ENCODE results near the gene UBE2G1. TPM values are rescaled to one million over a fixed set of nuclear protein-coding genes. Genes with fewer than 3 reads are reported as not detected.
A peak's percentile ranks its signal among the peaks of the same experiment; 100 is the strongest.

UBE2G1 gene
- total and polyA plus RNA-seq, 2 of the 13 experiments (the other 11 are each of a cell fraction or from before 2014, with no cell fraction given) = 27.9 to 42.6 TPM

DNA sequence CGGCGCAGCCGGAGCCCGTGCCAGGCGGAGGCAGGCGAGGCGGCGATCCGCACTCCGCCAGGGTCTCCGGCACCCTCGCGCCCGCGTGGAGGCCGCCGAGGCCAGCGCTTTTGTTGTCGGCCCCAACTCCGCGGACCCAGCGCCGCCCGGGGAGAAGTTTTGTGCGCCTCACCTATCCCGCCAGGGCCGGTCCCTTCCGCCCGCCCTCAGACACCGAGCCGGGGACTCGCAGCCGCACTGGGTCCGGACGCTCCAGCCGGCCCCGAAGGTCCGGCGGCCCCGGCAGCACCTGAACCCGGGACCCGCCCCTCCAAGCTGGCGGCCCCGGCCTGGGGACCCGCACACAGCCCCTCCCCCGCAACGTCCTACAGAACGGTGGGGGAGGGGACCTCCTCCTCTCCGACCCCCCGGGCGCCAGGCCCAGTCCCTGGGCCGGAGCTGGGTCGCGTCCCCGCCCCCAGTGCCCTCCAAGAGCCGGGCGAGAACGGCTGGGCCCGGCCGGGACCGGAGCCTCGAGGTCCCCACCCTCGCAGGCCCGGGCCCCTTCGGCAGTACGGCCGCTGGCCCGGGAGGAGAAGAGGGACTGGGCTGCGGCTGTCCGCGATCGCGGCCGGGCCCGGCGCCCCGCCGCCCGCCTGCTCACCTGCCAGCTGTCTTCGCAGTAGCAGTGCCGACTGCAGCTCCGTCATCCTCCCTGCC is 698 bp downstream of the UBE2G1 start (continued):
- TF ChIP-seq, protein P1, sequence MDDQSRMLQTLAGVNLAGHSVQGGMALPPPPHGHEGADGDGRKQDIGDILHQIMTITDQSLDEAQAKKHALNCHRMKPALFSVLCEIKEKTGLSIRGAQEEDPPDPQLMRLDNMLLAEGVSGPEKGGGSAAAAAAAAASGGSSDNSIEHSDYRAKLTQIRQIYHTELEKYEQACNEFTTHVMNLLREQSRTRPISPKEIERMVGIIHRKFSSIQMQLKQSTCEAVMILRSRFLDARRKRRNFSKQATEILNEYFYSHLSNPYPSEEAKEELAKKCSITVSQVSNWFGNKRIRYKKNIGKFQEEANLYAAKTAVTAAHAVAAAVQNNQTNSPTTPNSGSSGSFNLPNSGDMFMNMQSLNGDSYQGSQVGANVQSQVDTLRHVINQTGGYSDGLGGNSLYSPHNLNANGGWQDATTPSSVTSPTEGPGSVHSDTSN (CRISPR knock-in tag; IDR thresholded peaks at IDR 0.05; ENCODE audit: borderline replicate concordance) = no peak
- TF ChIP-seq FIP1L1 (IDR thresholded peaks at IDR 0.05; ENCODE audit: borderline replicate concordance, insufficient read depth, low read depth, low read length) = no peak
- TF ChIP-seq ZNF773 (CRISPR knock-in tag; IDR thresholded peaks at IDR 0.05; ENCODE audit: borderline replicate concordance) = peak; percentile 88; the same call in 1 of the 2 replicates
- TF ChIP-seq, protein P2, sequence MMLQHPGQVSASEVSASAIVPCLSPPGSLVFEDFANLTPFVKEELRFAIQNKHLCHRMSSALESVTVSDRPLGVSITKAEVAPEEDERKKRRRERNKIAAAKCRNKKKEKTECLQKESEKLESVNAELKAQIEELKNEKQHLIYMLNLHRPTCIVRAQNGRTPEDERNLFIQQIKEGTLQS (CRISPR knock-in tag; IDR thresholded peaks at IDR 0.05) = no peak
- TF ChIP-seq, protein P3, sequence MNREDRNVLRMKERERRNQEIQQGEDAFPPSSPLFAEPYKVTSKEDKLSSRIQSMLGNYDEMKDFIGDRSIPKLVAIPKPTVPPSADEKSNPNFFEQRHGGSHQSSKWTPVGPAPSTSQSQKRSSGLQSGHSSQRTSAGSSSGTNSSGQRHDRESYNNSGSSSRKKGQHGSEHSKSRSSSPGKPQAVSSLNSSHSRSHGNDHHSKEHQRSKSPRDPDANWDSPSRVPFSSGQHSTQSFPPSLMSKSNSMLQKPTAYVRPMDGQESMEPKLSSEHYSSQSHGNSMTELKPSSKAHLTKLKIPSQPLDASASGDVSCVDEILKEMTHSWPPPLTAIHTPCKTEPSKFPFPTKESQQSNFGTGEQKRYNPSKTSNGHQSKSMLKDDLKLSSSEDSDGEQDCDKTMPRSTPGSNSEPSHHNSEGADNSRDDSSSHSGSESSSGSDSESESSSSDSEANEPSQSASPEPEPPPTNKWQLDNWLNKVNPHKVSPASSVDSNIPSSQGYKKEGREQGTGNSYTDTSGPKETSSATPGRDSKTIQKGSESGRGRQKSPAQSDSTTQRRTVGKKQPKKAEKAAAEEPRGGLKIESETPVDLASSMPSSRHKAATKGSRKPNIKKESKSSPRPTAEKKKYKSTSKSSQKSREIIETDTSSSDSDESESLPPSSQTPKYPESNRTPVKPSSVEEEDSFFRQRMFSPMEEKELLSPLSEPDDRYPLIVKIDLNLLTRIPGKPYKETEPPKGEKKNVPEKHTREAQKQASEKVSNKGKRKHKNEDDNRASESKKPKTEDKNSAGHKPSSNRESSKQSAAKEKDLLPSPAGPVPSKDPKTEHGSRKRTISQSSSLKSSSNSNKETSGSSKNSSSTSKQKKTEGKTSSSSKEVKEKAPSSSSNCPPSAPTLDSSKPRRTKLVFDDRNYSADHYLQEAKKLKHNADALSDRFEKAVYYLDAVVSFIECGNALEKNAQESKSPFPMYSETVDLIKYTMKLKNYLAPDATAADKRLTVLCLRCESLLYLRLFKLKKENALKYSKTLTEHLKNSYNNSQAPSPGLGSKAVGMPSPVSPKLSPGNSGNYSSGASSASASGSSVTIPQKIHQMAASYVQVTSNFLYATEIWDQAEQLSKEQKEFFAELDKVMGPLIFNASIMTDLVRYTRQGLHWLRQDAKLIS (CRISPR knock-in tag; IDR thresholded peaks at IDR 0.05) = no peak
- no peak for TF ChIP-seq SPEN (CRISPR knock-in tag; IDR thresholded peaks at IDR 0.05; ENCODE audit: low read depth)
- TF ChIP-seq, protein P4, sequence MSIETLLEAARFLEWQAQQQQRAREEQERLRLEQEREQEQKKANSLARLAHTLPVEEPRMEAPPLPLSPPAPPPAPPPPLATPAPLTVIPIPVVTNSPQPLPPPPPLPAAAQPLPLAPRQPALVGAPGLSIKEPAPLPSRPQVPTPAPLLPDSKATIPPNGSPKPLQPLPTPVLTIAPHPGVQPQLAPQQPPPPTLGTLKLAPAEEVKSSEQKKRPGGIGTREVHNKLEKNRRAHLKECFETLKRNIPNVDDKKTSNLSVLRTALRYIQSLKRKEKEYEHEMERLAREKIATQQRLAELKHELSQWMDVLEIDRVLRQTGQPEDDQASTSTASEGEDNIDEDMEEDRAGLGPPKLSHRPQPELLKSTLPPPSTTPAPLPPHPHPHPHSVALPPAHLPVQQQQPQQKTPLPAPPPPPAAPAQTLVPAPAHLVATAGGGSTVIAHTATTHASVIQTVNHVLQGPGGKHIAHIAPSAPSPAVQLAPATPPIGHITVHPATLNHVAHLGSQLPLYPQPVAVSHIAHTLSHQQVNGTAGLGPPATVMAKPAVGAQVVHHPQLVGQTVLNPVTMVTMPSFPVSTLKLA (IDR thresholded peaks at IDR 0.05) = no peak
- no peak for TF ChIP-seq ZFP90 (CRISPR knock-in tag; IDR thresholded peaks at IDR 0.05; ENCODE audit: borderline replicate concordance)
- TF ChIP-seq, protein P5, sequence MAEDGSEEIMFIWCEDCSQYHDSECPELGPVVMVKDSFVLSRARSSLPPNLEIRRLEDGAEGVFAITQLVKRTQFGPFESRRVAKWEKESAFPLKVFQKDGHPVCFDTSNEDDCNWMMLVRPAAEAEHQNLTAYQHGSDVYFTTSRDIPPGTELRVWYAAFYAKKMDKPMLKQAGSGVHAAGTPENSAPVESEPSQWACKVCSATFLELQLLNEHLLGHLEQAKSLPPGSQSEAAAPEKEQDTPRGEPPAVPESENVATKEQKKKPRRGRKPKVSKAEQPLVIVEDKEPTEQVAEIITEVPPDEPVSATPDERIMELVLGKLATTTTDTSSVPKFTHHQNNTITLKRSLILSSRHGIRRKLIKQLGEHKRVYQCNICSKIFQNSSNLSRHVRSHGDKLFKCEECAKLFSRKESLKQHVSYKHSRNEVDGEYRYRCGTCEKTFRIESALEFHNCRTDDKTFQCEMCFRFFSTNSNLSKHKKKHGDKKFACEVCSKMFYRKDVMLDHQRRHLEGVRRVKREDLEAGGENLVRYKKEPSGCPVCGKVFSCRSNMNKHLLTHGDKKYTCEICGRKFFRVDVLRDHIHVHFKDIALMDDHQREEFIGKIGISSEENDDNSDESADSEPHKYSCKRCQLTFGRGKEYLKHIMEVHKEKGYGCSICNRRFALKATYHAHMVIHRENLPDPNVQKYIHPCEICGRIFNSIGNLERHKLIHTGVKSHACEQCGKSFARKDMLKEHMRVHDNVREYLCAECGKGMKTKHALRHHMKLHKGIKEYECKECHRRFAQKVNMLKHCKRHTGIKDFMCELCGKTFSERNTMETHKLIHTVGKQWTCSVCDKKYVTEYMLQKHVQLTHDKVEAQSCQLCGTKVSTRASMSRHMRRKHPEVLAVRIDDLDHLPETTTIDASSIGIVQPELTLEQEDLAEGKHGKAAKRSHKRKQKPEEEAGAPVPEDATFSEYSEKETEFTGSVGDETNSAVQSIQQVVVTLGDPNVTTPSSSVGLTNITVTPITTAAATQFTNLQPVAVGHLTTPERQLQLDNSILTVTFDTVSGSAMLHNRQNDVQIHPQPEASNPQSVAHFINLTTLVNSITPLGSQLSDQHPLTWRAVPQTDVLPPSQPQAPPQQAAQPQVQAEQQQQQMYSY (CRISPR knock-in tag; IDR thresholded peaks at IDR 0.05) = no peak; the same call in 1 of the 2 replicates
- TF ChIP-seq, protein P6, sequence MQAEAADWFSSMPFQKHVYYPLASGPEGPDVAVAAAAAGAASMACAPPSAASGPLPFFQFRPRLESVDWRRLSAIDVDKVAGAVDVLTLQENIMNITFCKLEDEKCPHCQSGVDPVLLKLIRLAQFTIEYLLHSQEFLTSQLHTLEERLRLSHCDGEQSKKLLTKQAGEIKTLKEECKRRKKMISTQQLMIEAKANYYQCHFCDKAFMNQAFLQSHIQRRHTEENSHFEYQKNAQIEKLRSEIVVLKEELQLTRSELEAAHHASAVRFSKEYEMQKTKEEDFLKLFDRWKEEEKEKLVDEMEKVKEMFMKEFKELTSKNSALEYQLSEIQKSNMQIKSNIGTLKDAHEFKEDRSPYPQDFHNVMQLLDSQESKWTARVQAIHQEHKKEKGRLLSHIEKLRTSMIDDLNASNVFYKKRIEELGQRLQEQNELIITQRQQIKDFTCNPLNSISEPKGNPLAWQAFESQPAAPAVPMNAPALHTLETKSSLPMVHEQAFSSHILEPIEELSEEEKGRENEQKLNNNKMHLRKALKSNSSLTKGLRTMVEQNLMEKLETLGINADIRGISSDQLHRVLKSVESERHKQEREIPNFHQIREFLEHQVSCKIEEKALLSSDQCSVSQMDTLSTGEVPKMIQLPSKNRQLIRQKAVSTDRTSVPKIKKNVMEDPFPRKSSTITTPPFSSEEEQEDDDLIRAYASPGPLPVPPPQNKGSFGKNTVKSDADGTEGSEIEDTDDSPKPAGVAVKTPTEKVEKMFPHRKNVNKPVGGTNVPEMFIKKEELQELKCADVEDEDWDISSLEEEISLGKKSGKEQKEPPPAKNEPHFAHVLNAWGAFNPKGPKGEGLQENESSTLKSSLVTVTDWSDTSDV (CRISPR knock-in tag; IDR thresholded peaks at IDR 0.05) = no peak
- 0 out of 2 replicates have a peak, but pooled peaks have one; percentile 15 for TF ChIP-seq ZNF441 (CRISPR knock-in tag; IDR thresholded peaks at IDR 0.05; ENCODE audit: borderline replicate concordance)
- TF ChIP-seq, protein P7, sequence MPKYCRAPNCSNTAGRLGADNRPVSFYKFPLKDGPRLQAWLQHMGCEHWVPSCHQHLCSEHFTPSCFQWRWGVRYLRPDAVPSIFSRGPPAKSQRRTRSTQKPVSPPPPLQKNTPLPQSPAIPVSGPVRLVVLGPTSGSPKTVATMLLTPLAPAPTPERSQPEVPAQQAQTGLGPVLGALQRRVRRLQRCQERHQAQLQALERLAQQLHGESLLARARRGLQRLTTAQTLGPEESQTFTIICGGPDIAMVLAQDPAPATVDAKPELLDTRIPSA (CRISPR knock-in tag; IDR thresholded peaks at IDR 0.05; ENCODE audit: borderline replicate concordance) = peak; percentile 90
- no peak for TF ChIP-seq ZNF572 (CRISPR knock-in tag; IDR thresholded peaks at IDR 0.05)

Data from HepG2 (cell line).